ENCODE results near the gene ANTXR1.
"Not testable (repeated sequence)": the region's sequence is repeated elsewhere in the genome, so short reads cannot be mapped to it uniquely, and the experiment has no call there.

The ANTXR1 gene

DNA sequence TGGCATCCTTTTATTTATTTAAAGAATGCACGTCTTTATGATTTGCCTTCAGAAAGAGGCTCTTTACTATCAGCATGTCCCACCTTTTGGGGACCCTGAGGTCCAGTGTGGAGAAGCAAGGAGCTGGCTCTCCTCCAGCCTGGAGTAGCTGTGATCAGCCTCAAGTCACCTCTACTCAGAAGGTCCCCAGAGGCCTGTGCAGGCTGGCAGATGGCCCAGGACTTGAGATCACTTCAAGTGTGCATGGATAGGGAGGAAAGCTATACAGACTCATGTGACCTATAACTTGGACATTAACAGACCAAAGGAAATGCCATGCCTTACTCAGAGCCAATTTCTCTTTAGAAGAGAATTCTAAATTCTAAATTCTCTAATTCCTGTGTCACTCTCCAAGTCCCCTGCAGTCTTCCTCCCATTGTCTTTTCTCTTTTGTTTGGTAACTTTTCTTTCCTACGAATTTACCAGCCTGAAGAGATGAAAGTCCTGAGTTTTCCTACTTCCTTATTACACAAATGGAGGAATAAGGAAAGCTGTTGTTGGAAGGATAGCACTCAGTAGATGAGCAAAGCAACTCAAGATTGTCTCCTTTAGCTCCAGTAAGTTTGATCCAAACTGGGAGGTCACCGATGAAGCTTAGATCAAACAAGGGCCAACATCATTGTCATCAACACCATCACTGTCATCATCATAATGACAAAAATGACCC lies 210.1 kb downstream of the ANTXR1 start:
- in situ Hi-C loops (cut with MboI; ENCODE audit: low sequenced_read_pairs) = no loop called here

DNA sequence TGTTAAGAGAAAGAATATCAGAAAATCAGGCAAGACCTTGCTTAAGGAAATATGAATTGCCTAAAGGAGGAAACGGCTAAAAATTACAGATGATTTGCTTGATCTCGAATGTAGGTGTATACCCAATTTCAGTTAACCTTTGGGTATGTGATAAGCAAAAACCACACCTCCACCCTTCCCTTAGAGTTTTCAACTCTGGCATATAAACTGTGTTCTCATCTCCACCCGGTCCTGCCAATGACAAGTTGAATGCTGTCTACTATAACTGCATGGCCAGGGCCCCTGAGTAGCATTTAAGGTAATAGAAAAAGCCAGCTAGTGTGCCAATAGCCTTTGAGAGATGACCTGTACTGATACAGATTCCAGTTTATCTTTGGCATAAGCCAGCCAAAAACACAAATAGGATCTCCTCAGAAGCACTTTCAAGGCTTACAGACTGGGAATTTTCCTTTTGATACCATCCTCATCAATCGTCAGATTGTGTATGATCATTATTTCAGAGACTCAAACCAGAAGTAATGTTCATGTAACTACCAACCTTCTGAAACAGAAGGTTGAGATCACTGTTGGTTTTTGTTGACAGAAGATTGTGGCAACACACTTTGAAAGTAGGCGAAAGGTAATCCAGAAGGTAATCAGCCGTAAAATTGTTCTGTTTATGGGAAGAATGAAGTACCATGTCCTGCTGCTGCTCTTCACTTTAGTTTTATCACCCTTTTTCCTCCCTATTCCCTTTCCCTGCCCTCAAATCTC lies 211.0 kb downstream of the ANTXR1 start:
- in situ Hi-C loops (cut with MboI; ENCODE audit: low sequenced_read_pairs) = no loop called here

DNA sequence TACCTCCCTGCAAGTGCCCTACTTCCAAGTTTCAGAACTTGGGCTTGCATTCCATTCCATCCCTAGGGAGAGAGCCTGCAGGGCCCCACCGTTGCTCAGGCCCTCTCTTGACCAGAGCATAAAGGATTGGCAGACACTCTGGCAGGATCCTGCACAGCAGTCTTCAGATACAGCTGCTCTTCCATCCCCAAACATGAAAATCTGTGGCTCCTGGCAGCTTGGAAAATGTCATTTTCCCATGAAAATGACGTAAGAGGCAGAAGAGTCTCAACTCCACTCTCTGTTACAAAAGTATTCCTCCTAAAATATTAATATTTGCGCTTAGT lies 211.5 kb downstream of the ANTXR1 start:
- in situ Hi-C loops (cut with MboI; ENCODE audit: low sequenced_read_pairs) = no loop called here

DNA sequence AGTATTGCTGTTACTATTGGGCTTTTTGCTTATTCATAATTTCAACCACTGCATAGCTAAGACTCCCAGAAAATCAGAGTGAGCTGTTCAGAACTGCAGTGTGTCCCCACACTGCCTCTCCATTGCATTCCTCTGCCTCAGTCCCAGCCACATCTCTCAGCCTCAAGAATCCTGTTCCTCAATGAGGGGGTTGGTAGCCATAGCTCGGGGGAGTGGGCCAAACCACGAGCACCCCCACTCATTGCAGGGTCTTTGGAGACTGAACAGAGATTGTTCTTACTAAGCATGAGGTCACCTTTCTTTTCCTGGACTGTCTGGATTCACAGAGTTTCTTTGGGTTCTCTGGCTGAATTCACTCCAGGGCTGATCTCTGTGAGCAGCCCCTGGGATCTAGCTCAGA lies 213.0 kb downstream of the ANTXR1 start:
- in situ Hi-C loops (cut with MboI; ENCODE audit: low sequenced_read_pairs) = no loop called here

DNA sequence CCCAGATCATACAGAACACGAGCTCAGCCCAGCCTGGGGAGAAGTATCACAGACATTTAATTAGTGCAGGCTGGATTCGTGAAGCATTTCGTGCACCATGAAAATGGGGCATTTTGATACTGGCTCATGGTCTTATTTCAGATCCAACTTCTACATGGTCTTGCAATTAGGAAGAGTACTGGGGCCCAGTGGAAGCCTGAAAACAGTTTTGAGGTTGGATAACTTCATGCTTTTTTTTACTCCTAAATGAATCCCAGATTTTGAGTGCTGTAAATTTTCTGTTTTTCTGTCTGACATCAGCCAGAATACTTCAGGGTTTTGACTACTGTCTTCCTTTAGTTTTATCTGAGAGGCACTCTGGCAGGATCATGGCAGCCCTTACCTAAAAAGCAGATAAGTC lies 213.9 kb downstream of the ANTXR1 start:
- in situ Hi-C loops (cut with MboI; ENCODE audit: low sequenced_read_pairs) = no loop called here

DNA sequence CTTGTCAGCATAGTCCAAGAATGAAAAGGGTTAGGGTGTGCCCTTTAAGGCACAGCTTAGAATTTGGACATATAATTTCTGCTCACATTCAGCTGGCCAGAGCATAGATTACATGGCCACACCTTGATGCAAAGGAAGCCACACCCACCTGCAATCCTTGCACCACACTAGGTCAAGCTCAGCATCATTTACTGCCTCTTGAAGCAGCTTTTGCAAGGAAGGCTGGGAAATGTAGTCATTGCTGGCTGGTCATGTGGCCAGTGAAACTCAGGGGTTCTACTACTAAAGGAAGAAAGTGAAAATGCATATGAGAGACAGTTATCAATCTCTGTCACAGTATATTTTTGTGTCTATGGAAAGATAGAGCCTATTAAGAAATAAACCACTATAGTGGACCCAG lies 214.7 kb downstream of the ANTXR1 start:
- in situ Hi-C loops (cut with MboI; ENCODE audit: low sequenced_read_pairs) = no loop called here

DNA sequence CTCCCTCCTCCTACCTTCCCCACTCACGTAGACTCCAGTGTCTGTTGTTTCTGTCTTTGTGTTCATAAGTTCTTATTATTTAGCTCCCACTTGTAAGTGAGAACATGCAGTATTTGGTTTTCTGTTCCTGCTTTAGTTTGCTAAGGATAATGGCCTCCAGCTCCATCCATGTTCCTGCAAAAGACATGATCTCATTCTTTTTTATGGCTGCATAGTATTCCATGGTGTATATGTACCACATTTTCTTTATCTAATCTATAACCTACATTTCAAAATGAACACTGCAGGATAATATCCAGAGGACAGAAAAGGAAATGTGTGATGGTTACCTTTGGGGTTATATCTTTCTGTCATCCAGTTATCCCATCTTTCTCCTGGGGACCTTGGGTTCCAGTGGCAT lies 218.0 kb downstream of the ANTXR1 start:
- in situ Hi-C loops (cut with MboI; ENCODE audit: low sequenced_read_pairs) = not testable (repeated sequence)

DNA sequence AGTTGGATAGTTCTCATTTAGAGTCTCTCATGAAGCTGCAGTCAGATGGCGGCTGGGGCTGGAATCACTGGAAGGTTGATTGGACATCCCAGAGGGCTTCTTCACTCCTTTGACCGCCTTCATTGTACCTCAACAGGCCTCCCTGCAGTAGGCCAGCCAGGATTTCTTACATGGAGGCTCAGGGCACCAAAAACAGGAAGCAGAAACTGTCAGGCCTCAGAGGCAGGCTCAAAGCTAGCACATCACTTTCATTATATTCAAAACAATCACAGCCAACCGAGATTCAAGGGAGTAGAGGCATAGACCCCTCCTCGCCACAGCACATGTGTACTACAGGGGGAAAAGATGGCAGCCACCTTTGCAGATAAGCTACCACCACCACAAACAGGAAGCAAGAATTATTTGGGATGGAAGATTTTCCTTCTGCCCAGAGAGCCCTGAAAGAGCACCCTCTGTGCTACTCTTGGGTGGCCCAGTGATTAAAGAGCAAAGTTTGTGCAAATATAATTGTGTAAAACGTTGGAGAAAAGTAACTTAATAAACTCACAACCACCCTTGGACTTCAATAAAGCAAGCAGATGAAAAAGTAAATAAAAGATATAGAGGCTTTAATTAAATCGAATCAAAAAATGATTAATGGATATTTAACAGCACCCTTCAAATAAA lies 218.8 kb downstream of the ANTXR1 start:
- in situ Hi-C loops (cut with MboI; ENCODE audit: low sequenced_read_pairs) = no loop called here

DNA sequence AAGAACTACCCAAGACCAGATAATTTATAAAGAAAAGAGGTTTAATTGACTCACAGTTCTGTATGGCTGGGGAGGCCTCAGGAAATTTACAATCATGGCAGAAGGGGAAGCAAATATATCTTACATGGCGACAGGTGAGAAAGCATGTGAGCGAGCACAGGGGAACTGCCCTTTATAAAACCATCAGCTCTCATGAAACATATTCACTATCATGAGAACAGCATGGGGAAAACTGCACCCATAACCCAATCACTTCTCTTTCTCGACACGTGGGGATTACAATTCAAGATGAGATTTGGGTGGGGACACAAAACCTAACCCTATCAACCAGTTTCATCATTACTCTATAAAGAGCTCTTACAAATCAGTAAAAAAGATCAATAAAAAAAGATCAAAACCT lies 222.9 kb downstream of the ANTXR1 start:
- in situ Hi-C loops (cut with MboI; ENCODE audit: low sequenced_read_pairs) = not testable (repeated sequence)

DNA sequence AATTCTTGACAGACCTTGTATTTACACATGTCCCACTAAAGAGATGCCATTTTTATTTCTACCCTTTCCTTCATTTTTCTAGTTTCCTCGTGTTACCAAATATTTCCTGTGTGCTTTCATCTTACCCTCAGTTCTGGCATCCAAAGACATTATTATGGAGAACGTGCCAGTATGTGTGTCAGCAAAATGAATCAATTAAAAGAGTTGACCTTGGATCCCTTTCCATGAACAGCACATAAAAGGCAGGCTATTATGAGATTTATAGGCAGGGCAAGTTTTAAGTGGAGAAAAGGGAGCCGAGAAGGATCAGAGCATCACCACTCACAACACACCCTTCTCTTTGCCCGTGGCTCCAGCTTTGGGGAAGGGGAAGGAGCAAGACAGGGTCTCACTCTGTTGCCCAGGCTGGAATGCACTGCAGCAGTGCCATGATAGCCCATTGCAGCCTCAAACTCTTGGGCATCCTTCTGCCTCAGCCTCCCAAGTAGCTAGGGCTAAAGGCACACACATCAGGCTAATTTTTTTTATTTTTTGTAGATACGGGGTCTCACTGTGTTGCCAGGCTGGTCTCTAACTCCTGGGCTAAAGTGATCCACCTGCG lies 224.2 kb downstream of the ANTXR1 start:
- in situ Hi-C loops (cut with MboI; ENCODE audit: low sequenced_read_pairs) = no loop called here

DNA sequence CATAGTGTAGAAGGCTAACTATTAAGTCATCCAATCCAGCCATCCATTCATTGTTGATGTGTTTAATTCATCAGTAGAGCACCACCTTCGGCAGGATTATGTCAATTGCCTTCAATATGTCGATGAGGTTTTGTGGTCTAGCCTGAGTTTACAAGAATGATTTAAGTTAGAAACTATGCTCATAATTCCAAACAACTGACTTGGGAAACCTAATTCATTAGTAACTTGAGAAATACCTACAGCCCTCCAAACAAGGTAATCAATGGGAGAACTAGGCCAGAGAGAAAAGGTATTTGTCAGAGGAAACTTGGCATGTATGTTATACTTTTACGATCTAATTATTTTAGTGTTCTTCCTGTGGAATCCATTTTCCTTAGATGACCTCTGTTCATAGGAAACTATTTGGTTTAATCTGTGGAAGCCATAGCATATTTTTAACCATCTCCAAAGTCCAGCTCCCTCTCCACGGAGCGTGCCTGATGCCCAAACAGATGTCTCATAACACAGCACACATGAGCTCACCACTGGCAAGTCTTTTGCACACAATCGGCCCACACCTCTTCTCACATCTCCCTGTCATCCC lies 225.6 kb downstream of the ANTXR1 start:
- in situ Hi-C loops (cut with MboI; ENCODE audit: low sequenced_read_pairs) = no loop called here

DNA sequence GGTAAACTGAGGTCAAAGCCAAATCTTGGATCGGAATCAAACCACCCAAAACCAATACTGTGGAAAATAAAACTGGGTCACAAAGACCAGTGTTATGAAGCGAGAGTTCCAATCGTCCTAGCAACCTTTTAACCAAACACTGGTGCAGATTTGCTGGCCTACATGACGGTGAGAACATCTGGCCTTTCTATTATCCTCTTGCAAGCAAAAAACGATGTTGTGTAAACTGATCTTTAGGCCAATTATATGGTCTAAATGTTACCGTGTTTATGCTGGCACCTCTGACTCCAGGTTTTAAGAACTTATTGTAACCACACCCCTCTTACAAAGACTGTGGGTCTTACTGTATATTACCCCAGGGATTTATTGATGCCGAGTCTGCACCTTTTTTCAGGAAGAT lies 228.1 kb downstream of the ANTXR1 start:
- in situ Hi-C loops (cut with MboI; ENCODE audit: low sequenced_read_pairs) = no loop called here

DNA sequence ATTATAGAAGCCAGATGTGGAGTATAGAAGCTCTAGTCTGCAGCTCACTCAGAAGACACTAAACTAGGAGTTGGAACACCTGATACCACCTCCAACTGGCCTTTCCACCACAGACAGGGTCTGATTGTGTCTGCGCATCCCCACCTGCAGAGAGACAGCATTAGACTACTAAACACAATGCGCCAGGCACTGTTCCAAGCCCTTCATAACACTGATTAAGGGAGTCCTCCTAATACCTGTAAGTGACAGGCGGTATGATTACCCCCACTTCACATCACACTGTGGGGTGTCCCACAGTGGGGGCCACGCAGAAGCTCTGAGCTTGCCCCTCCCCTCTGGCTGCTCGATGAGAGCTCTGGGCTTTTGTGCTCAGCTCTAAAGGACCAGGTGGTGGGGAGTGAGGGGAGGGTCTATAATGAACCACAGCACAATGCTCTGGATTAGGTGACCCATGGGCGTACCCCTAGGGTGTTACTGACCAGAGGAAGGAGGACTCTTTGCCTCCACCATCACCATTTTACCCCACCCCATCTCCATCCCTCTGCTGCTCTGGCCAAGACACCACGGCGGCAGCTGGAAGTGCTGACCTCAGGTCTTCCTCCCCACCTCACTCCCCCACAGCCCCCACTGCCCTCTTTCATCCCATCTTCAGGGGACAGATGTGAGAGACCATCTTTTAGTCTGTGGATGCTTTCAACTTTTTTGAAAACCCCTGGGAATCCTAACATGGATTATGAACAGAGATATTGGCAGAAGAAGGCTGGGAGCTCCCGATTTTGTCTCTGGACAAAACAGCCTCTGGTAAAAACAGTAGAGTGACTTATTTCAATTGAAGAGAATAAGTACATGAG lies 228.9 kb downstream of the ANTXR1 start:
- in situ Hi-C loops (cut with MboI; ENCODE audit: low sequenced_read_pairs) = no loop called here

DNA sequence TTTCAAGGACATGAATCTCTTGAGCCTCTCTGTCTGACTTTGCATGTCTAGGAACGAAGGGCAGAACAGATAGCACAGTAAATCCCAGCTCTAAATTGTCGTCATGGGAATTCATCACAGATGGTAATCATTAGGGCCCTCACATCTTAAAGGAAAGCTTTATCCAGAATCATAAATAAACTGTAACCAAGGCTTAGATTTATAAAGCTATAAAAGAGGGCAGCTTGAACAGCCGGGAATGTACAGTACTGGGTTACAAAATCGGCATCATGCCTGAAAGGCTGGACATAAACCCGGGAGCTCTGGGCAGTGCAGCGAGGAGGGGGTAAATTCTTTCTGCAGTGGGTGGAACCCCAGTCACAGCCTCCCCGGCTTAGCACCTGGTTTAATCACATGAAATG lies 229.7 kb downstream of the ANTXR1 start:
- in situ Hi-C loops (cut with MboI; ENCODE audit: low sequenced_read_pairs) = no loop called here

DNA sequence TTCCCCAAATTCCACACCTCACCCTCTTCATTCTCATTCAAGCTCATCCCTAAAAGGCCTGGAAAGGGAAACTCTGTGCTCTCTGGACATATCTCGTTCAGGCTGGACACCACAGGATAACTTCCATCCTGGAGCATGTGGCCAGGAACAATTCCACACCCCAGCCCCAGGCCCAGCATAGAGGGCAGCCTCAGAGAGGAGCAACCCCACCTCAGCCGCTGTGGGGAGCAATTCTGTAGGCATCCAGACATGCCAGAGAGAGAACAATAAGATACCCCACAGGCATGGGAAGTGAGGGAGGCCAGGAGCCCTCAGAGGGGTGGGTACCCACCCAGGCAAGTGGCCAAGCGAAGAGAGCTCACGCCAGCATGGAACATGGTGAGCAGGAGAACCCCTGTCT lies 230.7 kb downstream of the ANTXR1 start:
- in situ Hi-C loops (cut with MboI; ENCODE audit: low sequenced_read_pairs) = no loop called here

DNA sequence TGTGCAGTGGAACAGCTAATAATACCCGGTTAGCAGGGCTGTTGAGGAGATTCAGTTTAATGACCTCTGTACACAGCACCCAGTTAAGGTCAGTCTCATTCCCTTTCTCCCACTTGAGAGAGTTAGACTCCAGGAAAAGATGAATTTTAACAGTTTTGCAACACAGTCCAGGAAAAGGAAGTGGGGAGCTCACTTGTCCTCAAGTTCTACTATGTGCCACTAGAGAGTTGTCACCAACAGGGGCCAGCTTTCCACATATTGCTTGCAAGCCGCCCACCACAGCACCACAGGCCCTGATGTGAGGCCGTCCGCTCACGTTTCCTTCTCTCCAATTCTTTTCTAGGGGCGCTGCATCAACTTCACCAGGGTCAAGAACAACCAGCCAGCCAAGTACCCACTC lies 231.9 kb downstream of the ANTXR1 start:
- in situ Hi-C loops (cut with MboI; ENCODE audit: low sequenced_read_pairs) = no loop called here

DNA sequence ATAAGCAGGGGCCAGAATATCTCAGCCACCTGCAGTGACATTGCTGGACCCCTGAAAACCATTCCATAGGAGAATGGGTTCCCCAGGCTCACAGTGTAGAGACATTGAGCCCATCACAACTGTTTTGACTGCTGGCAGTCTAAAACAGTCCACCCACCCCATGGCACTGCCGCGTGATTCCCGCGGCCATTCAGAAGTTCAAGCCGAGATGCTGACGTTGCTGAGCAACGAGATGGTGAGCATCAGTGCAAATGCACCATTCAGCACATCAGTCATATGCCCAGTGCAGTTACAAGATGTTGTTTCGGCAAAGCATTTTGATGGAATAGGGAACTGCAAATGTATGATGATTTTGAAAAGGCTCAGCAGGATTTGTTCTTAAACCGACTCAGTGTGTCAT lies 234.6 kb downstream of the ANTXR1 start:
- in situ Hi-C loops (cut with MboI; ENCODE audit: low sequenced_read_pairs) = no loop called here

DNA sequence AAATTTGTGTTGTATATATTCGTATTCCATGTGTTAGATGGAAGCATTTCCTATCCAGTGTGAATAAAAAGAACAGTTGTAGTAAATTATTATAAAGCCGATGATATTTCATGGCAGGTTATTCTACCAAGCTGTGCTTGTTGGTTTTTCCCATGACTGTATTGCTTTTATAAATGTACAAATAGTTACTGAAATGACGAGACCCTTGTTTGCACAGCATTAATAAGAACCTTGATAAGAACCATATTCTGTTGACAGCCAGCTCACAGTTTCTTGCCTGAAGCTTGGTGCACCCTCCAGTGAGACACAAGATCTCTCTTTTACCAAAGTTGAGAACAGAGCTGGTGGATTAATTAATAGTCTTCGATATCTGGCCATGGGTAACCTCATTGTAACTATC lies 235.3 kb downstream of the ANTXR1 start:
- in situ Hi-C loops (cut with MboI; ENCODE audit: low sequenced_read_pairs) = no loop called here

DNA sequence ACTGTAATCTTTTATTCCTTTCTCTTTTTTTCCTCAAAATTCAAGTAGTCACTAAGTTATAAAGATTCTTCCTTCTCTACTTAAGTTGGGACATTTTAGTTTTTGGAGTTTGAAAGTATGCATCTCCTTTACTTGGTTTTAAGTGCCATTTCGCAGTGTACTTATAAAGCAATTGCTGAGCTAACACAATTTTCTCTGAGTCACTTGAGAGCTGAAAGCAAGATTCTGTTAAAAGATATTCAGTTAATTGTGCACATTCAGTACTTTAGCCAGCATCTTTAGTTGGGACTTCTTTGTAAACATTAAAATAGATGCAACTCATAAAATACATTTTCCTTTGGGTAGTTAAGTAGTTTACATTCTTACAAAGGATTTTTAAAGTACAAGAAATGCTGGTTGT lies 238.0 kb downstream of the ANTXR1 start:
- in situ Hi-C loops (cut with MboI; ENCODE audit: low sequenced_read_pairs) = no loop called here

DNA sequence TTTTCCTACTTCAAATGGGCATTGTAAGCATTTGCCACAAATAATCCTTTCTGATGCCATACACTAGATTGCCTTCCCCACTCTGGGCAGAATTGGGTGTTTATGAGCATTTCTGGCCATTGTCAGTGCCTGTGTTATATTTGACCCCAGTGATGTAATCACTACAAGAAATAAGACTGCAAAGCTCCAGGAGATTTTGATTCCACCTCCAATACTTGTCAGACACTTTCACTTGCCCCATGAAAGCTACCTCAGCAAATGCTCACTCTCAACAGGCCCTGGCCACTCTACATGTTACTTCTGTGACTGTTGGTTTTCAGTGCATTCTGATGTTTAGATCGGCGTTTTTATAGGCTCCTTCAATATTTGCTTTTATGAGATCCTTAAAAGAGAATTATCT lies 239.0 kb downstream of the ANTXR1 start:
- in situ Hi-C loops (cut with MboI; ENCODE audit: low sequenced_read_pairs) = no loop called here

DNA sequence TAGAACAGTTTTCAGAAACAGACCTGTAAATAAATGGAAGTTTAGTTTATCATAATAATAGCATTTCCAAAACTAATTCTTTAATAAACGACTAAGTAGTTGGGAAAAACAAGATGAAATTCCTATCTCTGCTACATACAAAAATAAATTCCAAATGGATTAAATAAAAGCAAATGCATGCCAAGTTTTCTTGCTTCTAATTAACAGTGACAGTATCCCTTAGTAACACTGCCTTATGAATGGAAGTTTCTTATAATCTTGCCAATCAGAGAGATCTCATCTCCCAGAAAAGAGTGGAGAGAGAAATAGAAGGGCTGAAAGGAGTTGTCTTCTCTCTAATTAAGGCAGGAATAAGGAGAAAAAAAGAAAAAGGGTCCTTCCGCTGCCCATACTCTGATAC lies 240.1 kb downstream of the ANTXR1 start:
- in situ Hi-C loops (cut with MboI; ENCODE audit: low sequenced_read_pairs) = no loop called here

All from HL-60/S4 treated with retinoic acid at 250 ng/mL for 4 days and 3 days (cell line).